AG09319 (cell line): ENCODE data around the gene TMPRSS4.

Experiments used
- DNase-seq: peaks from one replicate; pipeline ENCODE4 v3.0.0-alpha.2; 2010; ENCODE audit warnings: low read depth; ENCODE audit errors: extremely low read depth
- TF ChIP-seq, protein P1 (sequence below): IDR thresholded peaks from 2 replicates; pipeline ENCODE4 v1.5.1; 2011; ENCODE audit warnings: low read depth, mild to moderate bottlenecking, inconsistent platforms, low read length, moderate library complexity

Gene TMPRSS4

DNA sequence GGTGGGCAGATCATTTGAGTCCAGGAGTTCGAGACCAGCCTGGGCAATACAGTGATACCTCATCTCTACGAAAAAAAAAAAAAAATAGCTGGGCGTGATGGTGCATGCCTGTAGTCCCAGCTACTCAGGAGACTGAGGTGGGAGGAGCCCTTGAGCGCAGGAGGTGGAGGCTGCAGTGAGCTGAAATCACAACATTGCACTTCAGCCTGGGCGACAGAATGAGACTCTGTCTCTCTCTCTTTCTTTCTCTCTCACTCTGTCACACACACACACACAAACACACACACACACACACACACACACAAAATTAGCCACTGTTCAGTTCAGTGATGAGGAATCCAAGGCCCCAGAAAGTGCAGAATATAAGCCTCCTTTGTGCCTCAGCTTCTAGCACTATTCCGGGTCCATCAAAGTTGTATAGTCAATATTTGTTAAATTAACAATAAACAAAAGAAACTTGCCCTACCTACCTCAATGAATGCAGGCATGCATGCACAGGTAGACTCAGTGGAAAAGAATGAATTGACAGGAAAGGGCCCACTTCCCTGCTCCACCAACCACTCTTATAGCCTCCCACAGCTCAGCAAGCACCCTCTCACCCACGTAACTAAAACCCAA is 13.8 kb downstream of the TMPRSS4 start:
- no peak for DNase-seq

DNA sequence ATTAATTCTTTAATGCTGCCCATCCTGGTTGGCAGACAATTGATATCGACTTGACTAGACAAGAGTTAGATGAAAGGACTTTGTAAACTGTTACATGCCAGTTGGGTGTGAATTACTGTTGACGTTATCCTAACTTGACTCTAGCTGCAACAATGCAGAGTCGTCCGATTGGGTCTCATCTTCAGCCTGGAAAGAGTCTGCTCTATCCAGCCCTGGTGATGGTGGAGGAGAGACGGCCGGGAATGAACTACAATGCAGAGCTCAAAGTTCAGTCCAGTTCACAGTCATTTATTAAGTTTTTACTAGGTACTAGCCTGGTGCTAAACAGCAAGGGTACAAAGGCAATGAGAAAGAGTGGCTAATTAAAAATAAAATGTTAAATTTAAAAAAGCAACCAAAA is 14.8 kb downstream of the TMPRSS4 start:
- TF ChIP-seq, protein P1, sequence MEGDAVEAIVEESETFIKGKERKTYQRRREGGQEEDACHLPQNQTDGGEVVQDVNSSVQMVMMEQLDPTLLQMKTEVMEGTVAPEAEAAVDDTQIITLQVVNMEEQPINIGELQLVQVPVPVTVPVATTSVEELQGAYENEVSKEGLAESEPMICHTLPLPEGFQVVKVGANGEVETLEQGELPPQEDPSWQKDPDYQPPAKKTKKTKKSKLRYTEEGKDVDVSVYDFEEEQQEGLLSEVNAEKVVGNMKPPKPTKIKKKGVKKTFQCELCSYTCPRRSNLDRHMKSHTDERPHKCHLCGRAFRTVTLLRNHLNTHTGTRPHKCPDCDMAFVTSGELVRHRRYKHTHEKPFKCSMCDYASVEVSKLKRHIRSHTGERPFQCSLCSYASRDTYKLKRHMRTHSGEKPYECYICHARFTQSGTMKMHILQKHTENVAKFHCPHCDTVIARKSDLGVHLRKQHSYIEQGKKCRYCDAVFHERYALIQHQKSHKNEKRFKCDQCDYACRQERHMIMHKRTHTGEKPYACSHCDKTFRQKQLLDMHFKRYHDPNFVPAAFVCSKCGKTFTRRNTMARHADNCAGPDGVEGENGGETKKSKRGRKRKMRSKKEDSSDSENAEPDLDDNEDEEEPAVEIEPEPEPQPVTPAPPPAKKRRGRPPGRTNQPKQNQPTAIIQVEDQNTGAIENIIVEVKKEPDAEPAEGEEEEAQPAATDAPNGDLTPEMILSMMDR, result no peak
- DNase-seq, result no peak

More for the DNA sequence above, 13.8 kb downstream of the TMPRSS4 start:
- TF ChIP-seq, protein P1, result no peak

DNA sequence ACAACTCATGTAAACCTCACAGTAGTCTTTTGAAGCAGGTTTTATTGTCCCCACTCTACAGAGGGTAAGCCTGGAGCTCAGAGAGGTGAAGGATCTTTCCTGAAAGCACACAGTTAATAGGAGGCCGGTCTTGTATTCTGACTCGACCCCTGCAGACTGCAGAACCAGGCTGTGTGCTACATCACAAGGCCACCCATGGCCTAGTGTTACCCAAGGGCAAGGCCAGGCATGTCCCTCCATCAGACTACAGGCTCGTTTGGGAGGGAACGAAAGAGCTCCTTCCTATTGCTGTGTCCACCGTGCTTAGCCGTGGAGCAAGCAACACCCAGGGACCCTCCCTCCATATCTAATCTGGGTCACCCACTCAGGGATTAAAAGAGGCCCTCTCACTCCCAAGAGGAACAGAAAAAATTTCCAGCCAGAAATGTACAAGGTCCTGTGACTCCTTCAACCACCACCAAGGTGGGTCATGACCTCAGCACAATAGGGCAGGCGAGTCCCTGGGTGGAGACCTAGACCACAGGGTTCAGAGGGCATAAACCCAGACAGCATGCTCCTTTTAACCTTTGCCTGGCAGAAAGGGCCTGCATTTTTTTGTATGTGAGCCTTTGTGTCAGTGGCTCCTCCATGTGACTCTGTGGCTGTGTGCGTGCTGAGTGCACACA is 16.2 kb downstream of the TMPRSS4 start:
- TF ChIP-seq, protein P1, result no peak
- DNase-seq, result no peak

DNA sequence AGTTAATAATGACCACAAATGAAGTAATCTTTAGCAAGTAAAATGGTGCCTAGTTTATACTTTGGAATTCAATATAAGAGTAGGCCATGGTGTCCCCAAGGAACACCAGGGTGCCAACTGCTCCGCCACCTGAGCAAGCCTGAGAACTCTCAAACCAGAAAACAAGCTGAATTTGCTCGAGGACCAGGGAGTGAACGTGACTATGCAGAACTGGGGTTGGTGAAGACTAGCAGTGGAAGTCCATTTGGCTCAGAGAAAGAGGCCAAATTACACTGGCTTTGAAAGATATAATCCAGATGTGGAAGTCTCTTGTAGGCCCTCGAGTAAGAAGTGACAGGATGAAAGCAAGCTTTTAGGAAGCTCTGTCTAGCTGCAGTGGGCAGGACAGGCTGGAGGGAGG is 18.6 kb downstream of the TMPRSS4 start:
- TF ChIP-seq, protein P1, result no peak
- no peak for DNase-seq

DNA sequence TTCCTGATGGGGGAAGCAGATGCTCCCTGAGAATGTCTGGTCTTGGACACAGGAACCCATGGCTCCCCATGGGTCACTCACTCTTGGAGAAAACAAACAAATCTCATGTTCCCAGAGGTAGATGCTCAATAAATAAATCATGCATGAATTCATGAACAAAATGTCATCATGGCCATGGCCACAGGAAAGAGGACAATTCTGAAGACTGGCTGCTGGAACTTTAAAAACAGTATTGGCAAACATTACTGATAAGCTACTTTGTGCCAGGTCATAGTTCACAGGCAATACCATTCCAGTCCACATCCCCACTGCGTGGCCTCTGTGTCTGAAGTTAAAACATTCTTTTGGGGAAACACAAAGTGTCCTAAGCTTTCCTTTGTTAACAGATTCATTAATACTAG is 19.1 kb downstream of the TMPRSS4 start:
- DNase-seq, result no peak
- TF ChIP-seq, protein P1, result no peak

DNA sequence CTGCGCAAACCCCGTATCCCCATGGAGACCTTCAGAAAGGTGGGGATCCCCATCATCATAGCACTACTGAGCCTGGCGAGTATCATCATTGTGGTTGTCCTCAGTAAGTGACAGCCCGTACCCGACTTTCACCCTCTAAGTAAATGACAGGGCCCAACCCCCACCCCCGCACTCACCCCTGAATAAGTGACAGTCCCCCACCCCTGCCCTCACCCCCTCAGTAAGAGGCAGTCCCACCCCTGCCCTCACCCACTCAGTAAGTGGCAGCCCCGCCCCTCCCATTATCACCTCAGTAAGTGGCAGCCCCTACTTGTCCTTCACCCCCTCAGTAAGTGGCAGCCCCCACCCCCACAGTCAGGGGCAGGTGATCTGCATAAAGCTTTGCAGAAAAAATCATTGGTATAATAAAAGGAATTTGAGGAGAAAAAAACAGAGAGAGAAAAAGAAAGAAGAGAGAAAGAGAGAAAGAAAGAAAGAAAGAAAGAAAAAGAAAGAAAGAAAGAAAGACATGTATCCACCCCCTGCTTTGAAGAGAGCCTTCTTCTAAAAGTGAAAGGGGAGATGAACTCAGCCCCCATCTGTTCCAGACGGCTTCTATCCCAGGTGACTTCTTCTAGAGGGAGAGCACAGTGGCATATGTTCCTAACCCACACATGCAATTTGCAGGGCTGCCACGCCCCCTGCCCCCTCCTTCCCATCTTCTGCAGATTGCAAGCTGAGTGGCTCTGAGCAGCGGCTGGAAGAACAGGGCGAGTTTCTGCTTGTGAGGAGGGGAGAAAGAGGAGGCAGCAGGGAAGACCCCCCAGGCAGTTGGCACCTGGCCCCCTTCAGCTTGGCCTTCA is 22.3 kb downstream of the TMPRSS4 start:
- DNase-seq, result no peak
- TF ChIP-seq, protein P1, result no peak
